HEK293 (cell line): ENCODE data around the gene DYNLT1.
A peak's percentile ranks its signal among the peaks of the same experiment; 100 is the strongest.

Experiments
- CTCF ChIA-PET: fragments of 350-600 bp; formaldehyde crosslinking; extraction: SDS; loops from one replicate; lab custom pipeline; 2021; ENCODE audit warnings: antibody characterized with exemption; lab: Yijun Ruan, JAX
- POLR2A ChIA-PET: fragments of 300-600 bp; formaldehyde crosslinking; extraction: SDS; loops from one replicate; lab custom pipeline; 2020; ENCODE audit warnings: antibody characterized with exemption, inconsistent platforms; lab: Yijun Ruan, JAX
- H3K27ac ChIP-seq: fragments of 200-500 bp; sonication (Bioruptor generic); 2 replicates; pipeline ENCODE4 v1.5.1; 2014; ENCODE audit warnings: low read depth, low read length, control low read depth, inconsistent platforms; ENCODE audit errors: extremely low read depth
- H3K36me3 ChIP-seq, 2 experiments: fragments of 200-500 bp in 1 of 2; sonication (Bioruptor generic) in 1 of 2; 1 replicate in 1 of 2; 2 replicates in 1 of 2; pipeline ENCODE4 v1.5.1; 2014 to 2017; ENCODE audit warnings: inconsistent platforms in 2 of 2, low read length in 2 of 2; ENCODE audit not compliant: control insufficient read depth in 2 of 2, insufficient read depth in 1 of 2
- H3K4me1 ChIP-seq: fragments of 200-500 bp; sonication (Bioruptor generic); 2 replicates; pipeline ENCODE4 v1.5.1; 2014; ENCODE audit warnings: mild to moderate bottlenecking, low read length, inconsistent platforms; ENCODE audit not compliant: control insufficient read depth, insufficient read depth
- H3K4me3 ChIP-seq: 2 replicates; pipeline ENCODE4 v1.5.1; 2011; ENCODE audit warnings: low read depth, mild to moderate bottlenecking, control low read depth, low read length, moderate library complexity
- H3K9me3 ChIP-seq: fragments of 200-500 bp; sonication (Bioruptor generic); 2 replicates; pipeline ENCODE4 v1.5.1; 2014; ENCODE audit warnings: low read depth, low read length, inconsistent platforms; ENCODE audit not compliant: control insufficient read depth, insufficient read depth
- KLF16 ChIP-seq: fragments of 450-650 bp; formaldehyde crosslinking; IDR thresholded peaks from 2 replicates; pipeline ENCODE4 v1.5.1; 2017; ENCODE audit warnings: missing biosample characterization, missing genetic modification characterization
- KLF17 ChIP-seq: fragments of 450-650 bp; formaldehyde crosslinking; IDR thresholded peaks from 2 replicates; pipeline ENCODE4 v1.5.1; 2016; ENCODE audit warnings: missing biosample characterization, missing genetic modification characterization
- MZF1 ChIP-seq: fragments of 450-650 bp; formaldehyde crosslinking; IDR thresholded peaks from 2 replicates; pipeline ENCODE4 v1.5.1; 2017; ENCODE audit warnings: missing biosample characterization, missing genetic modification characterization, borderline replicate concordance
- PATZ1 ChIP-seq: fragments of 450-650 bp; formaldehyde crosslinking; IDR thresholded peaks from 2 replicates; pipeline ENCODE4 v1.5.1; 2016; ENCODE audit warnings: missing biosample characterization, missing genetic modification characterization
- RBAK ChIP-seq: fragments of 450-650 bp; formaldehyde crosslinking; IDR thresholded peaks from 2 replicates; pipeline ENCODE4 v1.5.1; 2016; ENCODE audit warnings: missing biosample characterization, missing genetic modification characterization
- ZBTB49 ChIP-seq: fragments of 450-650 bp; formaldehyde crosslinking; IDR thresholded peaks from 2 replicates; pipeline ENCODE4 v1.5.1; 2016; ENCODE audit warnings: missing biosample characterization, missing genetic modification characterization, low read depth
- ZBTB8A ChIP-seq: fragments of 450-650 bp; formaldehyde crosslinking; IDR thresholded peaks from 2 replicates; pipeline ENCODE4 v1.5.1; 2016; ENCODE audit warnings: missing biosample characterization, missing genetic modification characterization
- ZIC2 ChIP-seq: fragments of 450-650 bp; formaldehyde crosslinking; IDR thresholded peaks from 2 replicates; pipeline ENCODE4 v1.5.1; 2016; ENCODE audit warnings: missing biosample characterization, missing genetic modification characterization
- ZNF239 ChIP-seq: fragments of 450-650 bp; formaldehyde crosslinking; IDR thresholded peaks from 2 replicates; pipeline ENCODE4 v1.5.1; 2016; ENCODE audit warnings: missing biosample characterization, missing genetic modification characterization
- ZNF248 ChIP-seq: fragments of 450-650 bp; formaldehyde crosslinking; IDR thresholded peaks from 2 replicates; pipeline ENCODE4 v1.5.1; 2017; ENCODE audit warnings: missing biosample characterization, missing genetic modification characterization
- ZNF335 ChIP-seq: fragments of 450-650 bp; formaldehyde crosslinking; conservative IDR thresholded peaks from 2 replicates; pipeline ENCODE4 v1.5.1; 2016; ENCODE audit warnings: missing biosample characterization, missing genetic modification characterization
- ZNF423 ChIP-seq: fragments of 450-650 bp; formaldehyde crosslinking; IDR thresholded peaks from 2 replicates; pipeline ENCODE4 v1.5.1; 2016; ENCODE audit warnings: missing biosample characterization, missing genetic modification characterization
- ZNF571 ChIP-seq: fragments of 450-650 bp; formaldehyde crosslinking; IDR thresholded peaks from 2 replicates; pipeline ENCODE4 v1.5.0; 2017; ENCODE audit warnings: missing biosample characterization, missing genetic modification characterization
- ZNF580 ChIP-seq: fragments of 450-650 bp; formaldehyde crosslinking; IDR thresholded peaks from 2 replicates; pipeline ENCODE4 v1.5.1; 2016; ENCODE audit warnings: missing biosample characterization, missing genetic modification characterization
- ZNF600 ChIP-seq: fragments of 450-650 bp; formaldehyde crosslinking; IDR thresholded peaks from 2 replicates; pipeline ENCODE4 v1.5.1; 2016; ENCODE audit warnings: missing biosample characterization, missing genetic modification characterization
- ZNF677 ChIP-seq: fragments of 450-650 bp; IDR thresholded peaks from 2 replicates; pipeline ENCODE4 v1.5.0; 2018; ENCODE audit warnings: missing biosample characterization, mild to moderate bottlenecking, missing genetic modification characterization, moderate library complexity
- ZSCAN5A ChIP-seq: fragments of 450-650 bp; formaldehyde crosslinking; IDR thresholded peaks from 2 replicates; pipeline ENCODE4 v1.5.1; 2016; ENCODE audit warnings: missing biosample characterization, missing genetic modification characterization

Gene DYNLT1

GRCh38 chr6:158629367-158630221 is 14.9 kb downstream of the DYNLT1 start (continued):
- TF ChIP-seq ZBTB49 (tag by site-specific recombination) (no peak), KLF16 (tag by site-specific recombination) (no peak), KLF17 (tag by site-specific recombination) (no peak), ZNF580 (tag by site-specific recombination) (no peak), MZF1 (tag by site-specific recombination) (no peak), ZNF600 (tag by site-specific recombination) (no peak), RBAK (tag by site-specific recombination) (no peak), ZNF571 (tag by site-specific recombination) (no peak), ZBTB8A (tag by site-specific recombination) (no peak), ZSCAN5A (no peak), ZNF248 (tag by site-specific recombination) (no peak), ZNF335 (no peak), PATZ1 (no peak), ZNF423 (tag by site-specific recombination) (no peak), ZNF677 (tag by site-specific recombination) (no peak)

GRCh38 chr6:158628542-158628941 is 16.0 kb downstream of the DYNLT1 start:
- POLR2A ChIA-PET: no interaction called here
- Histone ChIP-seq H3K9me3 (no peaks in the 10 kb centered on the region), H3K4me1 (no peaks in the 10 kb centered on the region), H3K36me3 (peaks cover 15 to 92% of the 10 kb centered on the region in 2 experiments), H3K27ac (no peak overlapping the region), H3K4me3 (no peak overlapping the region)
- TF ChIP-seq ZNF239 (tag by site-specific recombination) (no peak), ZIC2 (tag by site-specific recombination) (peak; percentile 85)
- CTCF ChIA-PET: interaction anchor here (0.6 to 1.9 kb wide), 3 partner anchors 11 to 423 kb away, joined by 3 to 5 read pairs (median 4); no protein-coding TSS in a partner anchor
